Osteocyte (in vitro differentiated cells): Measurements from ENCODE around the gene GFRA4. TPM values are rescaled to one million over a fixed set of nuclear protein-coding genes. Genes with fewer than 3 reads are reported as not detected.

Experiments used
- DNase-seq: peaks from one replicate; pipeline ENCODE4 v3.0.0; 2021; ENCODE audit warnings: mixed read lengths; ENCODE audit not compliant: unreplicated experiment; ENCODE audit errors: extremely low spot score
- H3K27ac Mint-ChIP-seq: one replicate; pipeline ENCODE4 v1.8.0; 2021; ENCODE audit warnings: mild to moderate bottlenecking, mixed read lengths; ENCODE audit not compliant: unreplicated experiment
- H3K27me3 Mint-ChIP-seq: one replicate; pipeline ENCODE4 v1.8.0; 2021; ENCODE audit warnings: mixed read lengths; ENCODE audit not compliant: unreplicated experiment
- H3K36me3 Mint-ChIP-seq: one replicate; pipeline ENCODE4 v1.8.0; 2021; ENCODE audit warnings: mixed read lengths; ENCODE audit not compliant: unreplicated experiment
- H3K4me1 Mint-ChIP-seq: one replicate; pipeline ENCODE4 v1.8.0; 2021; ENCODE audit warnings: mixed read lengths; ENCODE audit not compliant: unreplicated experiment
- H3K4me3 Mint-ChIP-seq: one replicate; pipeline ENCODE4 v1.8.0; 2021; ENCODE audit warnings: mild to moderate bottlenecking, moderate library complexity, mixed read lengths; ENCODE audit not compliant: unreplicated experiment
- H3K9me3 Mint-ChIP-seq: one replicate; pipeline ENCODE4 v1.8.0; 2021; ENCODE audit warnings: mixed read lengths; ENCODE audit not compliant: unreplicated experiment
- total RNA-seq: library from RNA; stranded (reverse); gene quantifications from 2 replicates; pipeline ENCODE4 v1.2.1, GENCODE V29; 2021
- TF ChIP-seq, protein P1 (sequence below): fragments of 200-600 bp; sonication (generic); IDR thresholded peaks from 2 replicates; pipeline ENCODE4 v1.5.0; 2021; ENCODE audit warnings: antibody characterized with exemption, mild to moderate bottlenecking, moderate library complexity

GFRA4 gene
- total RNA-seq, 1 donor from 2014 or later: not detected

DNA sequence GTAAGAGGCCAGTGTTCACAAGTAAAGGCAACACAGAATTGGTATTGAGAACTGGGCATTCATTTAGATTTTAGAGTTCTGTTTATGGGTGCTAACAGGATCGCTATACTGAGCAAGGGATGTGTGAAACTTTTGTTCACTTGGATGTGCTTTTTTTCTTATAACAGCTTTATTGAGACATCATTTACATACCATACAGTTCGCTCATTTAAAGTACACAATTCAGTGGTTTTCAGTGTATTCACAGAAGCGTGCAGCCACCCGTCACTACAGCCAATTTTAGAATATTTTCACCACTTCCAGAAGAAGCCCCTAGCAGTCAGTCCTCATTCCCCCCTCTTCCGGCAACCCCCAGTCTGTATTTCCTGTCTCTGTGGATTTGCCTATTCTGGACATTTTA lies 48.7 kb downstream of the GFRA4 start:
- Mint-ChIP-seq H3K36me3 (peaks cover 14% of the 10 kb centered on the region), H3K27me3 (no peaks in the 10 kb centered on the region), H3K4me1 (peaks cover 15% of the 10 kb centered on the region), H3K4me3 (no peak overlapping the region), H3K27ac (peak overlapping the region; percentile 35), H3K9me3 (no peaks in the 10 kb centered on the region)
- no peak for DNase-seq
- TF ChIP-seq, protein P1, sequence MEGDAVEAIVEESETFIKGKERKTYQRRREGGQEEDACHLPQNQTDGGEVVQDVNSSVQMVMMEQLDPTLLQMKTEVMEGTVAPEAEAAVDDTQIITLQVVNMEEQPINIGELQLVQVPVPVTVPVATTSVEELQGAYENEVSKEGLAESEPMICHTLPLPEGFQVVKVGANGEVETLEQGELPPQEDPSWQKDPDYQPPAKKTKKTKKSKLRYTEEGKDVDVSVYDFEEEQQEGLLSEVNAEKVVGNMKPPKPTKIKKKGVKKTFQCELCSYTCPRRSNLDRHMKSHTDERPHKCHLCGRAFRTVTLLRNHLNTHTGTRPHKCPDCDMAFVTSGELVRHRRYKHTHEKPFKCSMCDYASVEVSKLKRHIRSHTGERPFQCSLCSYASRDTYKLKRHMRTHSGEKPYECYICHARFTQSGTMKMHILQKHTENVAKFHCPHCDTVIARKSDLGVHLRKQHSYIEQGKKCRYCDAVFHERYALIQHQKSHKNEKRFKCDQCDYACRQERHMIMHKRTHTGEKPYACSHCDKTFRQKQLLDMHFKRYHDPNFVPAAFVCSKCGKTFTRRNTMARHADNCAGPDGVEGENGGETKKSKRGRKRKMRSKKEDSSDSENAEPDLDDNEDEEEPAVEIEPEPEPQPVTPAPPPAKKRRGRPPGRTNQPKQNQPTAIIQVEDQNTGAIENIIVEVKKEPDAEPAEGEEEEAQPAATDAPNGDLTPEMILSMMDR: no peak

DNA sequence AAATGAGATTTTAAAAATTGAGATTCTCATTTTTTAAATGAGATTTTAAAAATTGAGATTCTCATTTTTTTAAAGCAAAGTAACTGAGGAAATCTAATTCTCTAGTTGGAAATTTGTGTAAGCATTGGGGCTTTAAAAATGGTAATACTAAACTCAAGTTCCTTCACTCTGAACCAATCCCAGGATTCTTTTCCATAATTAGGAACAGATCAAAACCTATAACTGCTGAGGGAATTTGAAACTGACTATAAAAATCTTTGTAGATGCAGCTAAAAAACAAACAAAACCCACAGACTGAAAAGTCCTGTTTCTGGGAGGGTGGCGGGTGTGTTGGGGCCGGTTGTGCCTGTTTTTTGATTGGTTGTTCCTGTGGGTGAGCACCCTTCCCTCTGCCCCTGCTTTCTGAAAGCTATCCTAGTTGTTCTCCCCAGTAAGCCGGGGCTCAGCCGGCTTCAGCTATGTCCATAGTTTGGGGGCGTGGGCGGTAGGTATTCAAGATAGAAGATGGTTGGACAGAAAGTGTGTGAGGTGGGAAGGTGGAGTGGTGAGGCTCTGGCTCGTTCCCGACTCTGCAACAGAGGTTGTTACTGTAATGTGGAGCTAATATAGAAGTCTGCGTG lies 49.3 kb downstream of the GFRA4 start:
- Mint-ChIP-seq H3K36me3 (peaks cover 17% of the 10 kb centered on the region), H3K4me1 (peaks cover 15% of the 10 kb centered on the region), H3K27ac (peak overlapping the region; percentile 35), H3K27me3 (no peaks in the 10 kb centered on the region), H3K9me3 (no peaks in the 10 kb centered on the region), H3K4me3 (no peak overlapping the region)
- DNase-seq: no peak
- TF ChIP-seq, protein P1: no peak

DNA sequence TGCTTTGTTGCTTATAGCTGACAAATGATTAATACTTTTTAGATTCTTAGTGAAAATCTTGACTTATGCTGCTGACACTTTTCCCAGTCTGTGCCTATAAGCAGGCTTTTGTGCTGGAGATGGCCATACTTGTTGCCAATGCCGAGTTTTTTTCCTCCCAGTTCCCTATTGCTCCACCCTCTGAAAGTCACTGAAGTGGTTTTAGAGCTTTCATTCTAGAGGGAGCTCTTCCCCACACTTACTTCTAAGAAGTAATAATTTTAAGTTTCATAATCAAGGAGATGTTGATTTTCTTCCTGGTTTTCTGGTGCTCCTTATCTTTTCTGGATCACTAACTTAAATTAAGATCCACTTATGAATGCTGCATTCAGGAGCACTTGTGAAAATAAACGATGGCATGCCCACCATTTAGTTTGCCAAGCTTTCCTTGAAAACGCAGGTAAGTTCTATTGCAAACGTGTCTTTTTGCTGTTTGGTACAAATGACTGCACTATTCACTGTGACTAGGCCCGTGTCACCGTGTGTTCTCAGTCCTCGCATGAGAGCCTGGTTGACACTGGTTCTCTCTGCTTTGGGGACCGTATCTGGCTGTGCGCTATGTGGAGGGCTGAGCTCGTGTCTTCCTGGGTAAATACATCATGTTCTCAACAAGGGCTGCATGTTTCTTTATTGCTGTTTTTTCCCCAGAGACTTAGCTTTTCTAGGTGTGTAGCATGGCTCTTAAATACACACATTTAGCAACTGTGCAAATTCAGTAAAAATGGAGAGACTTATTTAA lies 50.2 kb downstream of the GFRA4 start:
- H3K36me3 Mint-ChIP-seq: peaks cover 23% of the 10 kb centered on the region
- no peak overlapping the region for H3K4me3 Mint-ChIP-seq
- H3K27me3 Mint-ChIP-seq: no peaks in the 10 kb centered on the region
- peaks cover 2% of the 10 kb centered on the region for H3K9me3 Mint-ChIP-seq
- DNase-seq: no peak
- peaks cover 15% of the 10 kb centered on the region for H3K4me1 Mint-ChIP-seq
- TF ChIP-seq, protein P1: no peak
- no peak overlapping the region for H3K27ac Mint-ChIP-seq

DNA sequence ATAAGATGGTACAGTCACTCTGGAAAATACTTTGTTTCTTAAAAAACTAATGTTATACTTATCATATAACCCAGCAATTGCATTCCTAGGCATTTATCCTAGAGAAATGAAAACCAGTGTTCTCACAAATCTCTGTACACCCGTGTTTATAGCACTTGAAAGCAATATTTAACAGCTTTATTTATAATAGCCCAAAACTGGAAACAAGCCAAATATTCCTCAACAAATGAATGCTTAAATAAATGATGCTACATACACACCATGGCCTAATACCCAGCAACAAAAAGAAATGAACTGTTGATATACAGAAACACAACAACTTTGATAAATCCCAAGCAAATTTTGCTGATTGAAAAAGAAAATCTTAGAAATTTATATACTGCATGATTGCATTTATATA lies 51.3 kb downstream of the GFRA4 start:
- H3K9me3 Mint-ChIP-seq: peaks cover 5% of the 10 kb centered on the region
- no peaks in the 10 kb centered on the region for H3K27me3 Mint-ChIP-seq
- H3K4me1 Mint-ChIP-seq: peaks cover 15% of the 10 kb centered on the region
- DNase-seq: no peak
- TF ChIP-seq, protein P1: no peak
- H3K4me3 Mint-ChIP-seq: no peak overlapping the region
- peaks cover 27% of the 10 kb centered on the region for H3K36me3 Mint-ChIP-seq
- H3K27ac Mint-ChIP-seq: no peak overlapping the region

Other genes with a start within 250 kb of the GFRA4 start
- 50.1 and 50.2 TPM in 2 replicates for gene ATRN, start 192.4 kb downstream of the GFRA4 start, total RNA-seq
- gene ADAM33, start 18.6 kb upstream of the GFRA4 start, total RNA-seq: 32.0 and 34.7 TPM in 2 replicates
- 0.21 TPM in 2 replicates for gene SIGLEC1, start 49.2 kb upstream of the GFRA4 start, total RNA-seq
- not detected in 2 replicates for gene HSPA12B, start 69.3 kb upstream of the GFRA4 start, total RNA-seq
- gene ADISSP, start 104.4 kb upstream of the GFRA4 start, total RNA-seq: 24.3 and 25.2 TPM in 2 replicates
- 0.24 TPM in 1 of 2 replicates, not detected in the other for gene SPEF1, start 118.0 kb upstream of the GFRA4 start, total RNA-seq
- gene CENPB, start 123.3 kb upstream of the GFRA4 start, total RNA-seq: 87.7 and 92.2 TPM in 2 replicates
- 193 and 197 TPM in 2 replicates for gene CDC25B, start 132.9 kb upstream of the GFRA4 start, total RNA-seq
- gene AP5S1, start 157.1 kb upstream of the GFRA4 start, total RNA-seq: 22.8 and 24.3 TPM in 2 replicates
- gene MAVS, start 183.4 kb upstream of the GFRA4 start, total RNA-seq: 47.0 and 49.7 TPM in 2 replicates
- gene PANK2, start 226.0 kb upstream of the GFRA4 start, total RNA-seq: 41.9 and 54.2 TPM in 2 replicates